GM19468 (cell line): ENCODE results near the gene PRKCZ.
"Not testable (repeated sequence)": the region's sequence is repeated elsewhere in the genome, so short reads cannot be mapped to it uniquely, and the experiment has no call there.

Experiments used
- ATAC-seq: cut with Tn5 transposase; IDR thresholded peaks from one replicate; pipeline ENCODE4 v1.9.1; 2021; ENCODE audit warnings: mild to moderate bottlenecking, moderate library complexity, moderate number of reproducible peaks; ENCODE audit not compliant: unreplicated experiment; ENCODE audit errors: extremely low read depth

The PRKCZ gene

GRCh38 chr1:2147869-2148268, 97.7 kb downstream of the PRKCZ start:
- ATAC-seq: not testable (repeated sequence)

GRCh38 chr1:2148691-2149090, 98.5 kb downstream of the PRKCZ start:
- no peak for ATAC-seq

- no peak for ATAC-seq
Observed at GRCh38 chr1:2150801-2151200, 100.6 kb downstream of the PRKCZ start.

- no peak for ATAC-seq
Observed at GRCh38 chr1:2151252-2151651, 101.0 kb downstream of the PRKCZ start.

- ATAC-seq: no peak
Observed at GRCh38 chr1:2151911-2152310, 101.7 kb downstream of the PRKCZ start.

- ATAC-seq: no peak
Observed at GRCh38 chr1:2152954-2153353, 102.7 kb downstream of the PRKCZ start.

GRCh38 chr1:2154022-2154421, 103.8 kb downstream of the PRKCZ start:
- no peak for ATAC-seq

- no peak for ATAC-seq
Observed at GRCh38 chr1:2155147-2155598, 105.0 kb downstream of the PRKCZ start.

GRCh38 chr1:2155788-2156187, 105.6 kb downstream of the PRKCZ start:
- no peak for ATAC-seq

- ATAC-seq: no peak
Observed at GRCh38 chr1:2156866-2157265, 106.7 kb downstream of the PRKCZ start.

GRCh38 chr1:2157856-2158255, 107.6 kb downstream of the PRKCZ start:
- no peak for ATAC-seq

GRCh38 chr1:2158272-2158671, 108.1 kb downstream of the PRKCZ start:
- no peak for ATAC-seq

- ATAC-seq: no peak
Observed at GRCh38 chr1:2159124-2159523, 108.9 kb downstream of the PRKCZ start.

- no peak for ATAC-seq
Observed at GRCh38 chr1:2160451-2161300, 110.5 kb downstream of the PRKCZ start.

- no peak for ATAC-seq
Observed at GRCh38 chr1:2163205-2163604, 113.0 kb downstream of the PRKCZ start.

- no peak for ATAC-seq
Observed at GRCh38 chr1:2165646-2166045, 115.4 kb downstream of the PRKCZ start.

GRCh38 chr1:2166254-2166653, 116.0 kb downstream of the PRKCZ start:
- ATAC-seq: no peak

- ATAC-seq: no peak
Observed at GRCh38 chr1:2166695-2167094, 116.5 kb downstream of the PRKCZ start.

- no peak for ATAC-seq
Observed at GRCh38 chr1:2168090-2168489, 117.9 kb downstream of the PRKCZ start.

- no peak for ATAC-seq
Observed at GRCh38 chr1:2168535-2168934, 118.3 kb downstream of the PRKCZ start.

- ATAC-seq: no peak
Observed at GRCh38 chr1:2169200-2169836, 119.1 kb downstream of the PRKCZ start.

GRCh38 chr1:2170211-2170610, 120.0 kb downstream of the PRKCZ start:
- ATAC-seq: no peak
